ENCODE results near the gene KCNJ15. TPM values are rescaled to one million over a fixed set of nuclear protein-coding genes. Genes with fewer than 3 reads are reported as not detected.

KCNJ15 gene
- total RNA-seq, 2 experiments from 2014 or later, result not detected

DNA sequence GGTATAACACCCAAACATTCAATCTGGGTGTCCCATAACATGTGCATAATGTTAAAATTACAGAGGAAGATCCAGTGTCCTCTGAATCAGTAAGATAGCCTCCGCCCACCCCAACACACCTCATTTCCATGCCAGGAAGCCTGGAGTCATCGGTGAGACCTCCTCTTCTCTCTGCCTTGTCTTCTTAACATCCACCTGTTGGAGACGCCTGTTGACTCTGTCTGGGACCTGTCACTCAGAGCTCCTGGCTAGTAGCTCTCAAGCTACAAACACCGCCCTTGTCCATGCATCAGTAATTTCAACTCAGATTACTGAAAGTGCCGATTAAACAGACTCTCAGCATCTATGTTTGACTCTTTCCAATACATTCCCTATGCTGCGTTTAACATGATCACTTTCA is 27.4 kb downstream of the KCNJ15 start:
- CTCF ChIA-PET, result interaction anchor here (0.7 kb wide), 1 partner anchor 10 kb away, joined by 3 read pairs; no protein-coding TSS in a partner anchor
- Mint-ChIP-seq H3K27ac (no peak overlapping the region), H3K4me1 (no peaks in the 10 kb centered on the region), H3K9me3 (no peaks in the 10 kb centered on the region), H3K36me3 (ENCODE audit: low read depth) (no peaks in the 10 kb centered on the region), H3K4me3 (no peak overlapping the region), H3K27me3 (peaks cover 4% of the 10 kb centered on the region)
- POLR2A ChIA-PET, result no interaction called here
- DNase-seq, result no peak

DNA sequence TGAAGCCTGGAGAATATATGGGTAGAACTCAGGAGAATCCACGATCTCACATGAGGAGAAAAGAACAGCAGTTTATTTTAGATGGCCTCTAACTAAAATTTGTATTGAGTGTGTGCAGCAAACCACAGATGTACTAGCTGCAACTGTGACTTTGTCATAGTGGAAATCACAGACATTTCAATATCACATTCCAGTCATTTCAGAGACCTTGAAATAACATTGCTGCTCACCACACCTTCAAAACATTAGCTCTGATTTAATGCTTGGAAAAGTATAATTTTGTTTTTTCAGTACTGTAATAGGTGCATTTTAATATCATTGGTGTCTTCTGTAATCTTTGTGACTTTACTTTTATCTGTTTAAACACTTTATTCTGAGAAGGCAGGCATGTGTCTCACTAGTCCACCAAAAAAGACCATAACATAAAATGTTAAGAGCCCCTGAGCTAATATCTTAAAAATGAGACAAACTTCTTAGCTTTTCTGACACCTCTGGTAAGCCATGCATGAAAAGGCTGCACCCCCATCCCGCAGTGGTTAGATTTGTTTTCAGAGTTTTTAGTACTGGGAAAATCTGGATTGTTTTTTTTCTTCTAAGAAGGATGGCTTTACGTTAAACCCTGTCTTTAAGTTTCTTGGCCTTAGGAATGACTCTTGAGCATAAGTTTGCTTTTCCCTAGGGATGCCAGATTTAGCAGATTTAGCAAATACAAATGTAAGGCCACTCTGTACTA is 30.1 kb downstream of the KCNJ15 start:
- H3K27me3 Mint-ChIP-seq, result peaks cover 4% of the 10 kb centered on the region
- POLR2A ChIA-PET, result no interaction called here

DNA sequence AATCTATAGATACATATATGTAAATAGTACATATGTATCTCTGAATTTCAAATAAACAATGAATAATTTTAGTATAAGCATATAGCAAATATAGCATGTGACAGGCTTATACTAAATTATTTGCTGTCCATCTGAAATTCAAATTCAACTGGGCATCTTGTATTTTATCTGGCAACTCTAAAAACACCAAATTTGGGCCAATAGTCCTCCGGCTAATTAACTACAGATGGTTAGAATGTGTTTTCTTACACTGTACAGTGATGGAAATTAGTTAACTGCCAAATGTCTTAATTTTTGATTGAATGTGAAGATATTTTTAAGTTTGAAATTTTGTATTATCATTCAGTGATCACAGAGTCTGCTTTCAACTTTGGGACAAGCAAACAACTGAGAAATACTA is 30.7 kb downstream of the KCNJ15 start:
- Mint-ChIP-seq H3K9me3 (no peaks in the 10 kb centered on the region), H3K36me3 (ENCODE audit: low read depth) (no peaks in the 10 kb centered on the region), H3K4me1 (no peaks in the 10 kb centered on the region), H3K4me3 (no peak overlapping the region), H3K27me3 (peaks cover 4% of the 10 kb centered on the region), H3K27ac (no peak overlapping the region)
- ChIA-PET CTCF (no interaction called here), POLR2A (no interaction called here)
- no peak for DNase-seq

More for the DNA sequence above, 30.1 kb downstream of the KCNJ15 start:
- Mint-ChIP-seq H3K27ac (no peak overlapping the region), H3K9me3 (no peaks in the 10 kb centered on the region), H3K36me3 (ENCODE audit: low read depth) (no peaks in the 10 kb centered on the region), H3K4me3 (no peak overlapping the region), H3K4me1 (no peaks in the 10 kb centered on the region)
- no peak for DNase-seq
- CTCF ChIA-PET, result no interaction called here

DNA sequence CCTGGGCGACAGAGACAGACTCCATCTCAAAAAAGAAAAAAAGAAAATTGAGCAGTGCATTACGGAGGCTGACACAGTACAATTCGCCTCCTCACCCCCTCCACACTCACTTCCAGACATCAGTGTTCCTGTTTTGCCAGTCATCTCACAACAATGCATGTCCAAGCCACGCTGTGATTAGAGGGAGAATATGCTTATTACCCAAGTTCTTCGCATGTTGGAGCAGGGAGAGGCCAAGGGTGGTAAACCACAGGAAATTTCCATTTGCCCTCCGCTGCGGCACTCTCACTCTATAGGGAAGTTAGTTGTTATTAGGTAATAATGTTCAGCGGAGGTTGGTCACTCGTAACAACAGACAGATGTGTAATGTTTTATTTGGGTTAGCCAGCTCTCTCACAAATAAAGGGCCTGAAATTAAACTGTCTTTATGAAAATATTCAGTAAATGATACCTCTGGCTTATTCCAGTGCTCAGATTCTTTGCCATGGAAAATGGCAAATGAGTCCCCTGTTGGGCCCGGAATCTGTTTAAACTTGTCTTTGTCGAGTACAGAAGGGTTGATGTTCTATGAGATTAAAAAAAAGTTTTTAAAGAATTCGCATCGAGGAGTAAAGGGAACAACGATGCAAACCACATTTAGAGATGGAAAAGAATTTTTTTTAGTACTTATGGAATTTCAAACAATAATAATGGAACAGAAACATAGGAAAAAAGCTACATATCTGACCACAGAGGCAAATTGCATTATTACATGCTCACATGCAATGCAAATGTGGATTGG is 33.1 kb downstream of the KCNJ15 start:
- H3K27me3 Mint-ChIP-seq, result peaks cover 4% of the 10 kb centered on the region
- no peak overlapping the region for H3K4me3 Mint-ChIP-seq
- H3K4me1 Mint-ChIP-seq, result no peaks in the 10 kb centered on the region
- CTCF ChIA-PET, result interaction anchor here (0.8 kb wide), 1 partner anchor 8 kb away, joined by 3 read pairs; no protein-coding TSS in a partner anchor
- H3K9me3 Mint-ChIP-seq, result no peaks in the 10 kb centered on the region
- POLR2A ChIA-PET, result no interaction called here
- no peaks in the 10 kb centered on the region for H3K36me3 Mint-ChIP-seq (ENCODE audit: low read depth)
- no peak overlapping the region for H3K27ac Mint-ChIP-seq
- DNase-seq, result no peak

DNA sequence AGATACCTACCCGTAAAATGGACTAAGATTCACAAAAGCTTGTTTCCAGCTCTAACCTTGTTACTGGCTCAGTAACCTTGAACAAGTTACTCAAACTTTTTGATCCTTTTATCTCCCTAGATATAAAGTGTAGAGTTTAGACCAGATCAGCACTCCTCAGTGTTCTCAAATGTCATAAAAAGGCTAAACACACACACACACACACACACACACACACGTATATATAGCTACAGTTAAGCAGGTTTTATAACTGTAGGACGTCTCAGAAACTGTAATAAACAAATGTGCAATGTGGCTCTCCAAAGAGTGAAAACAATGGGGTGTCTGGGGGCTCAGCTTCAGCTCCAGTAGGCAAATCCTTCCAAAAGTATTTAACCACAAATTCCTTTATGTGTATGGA is 34.0 kb downstream of the KCNJ15 start:
- Mint-ChIP-seq H3K27ac (no peak overlapping the region), H3K27me3 (peaks cover 4% of the 10 kb centered on the region), H3K36me3 (ENCODE audit: low read depth) (no peaks in the 10 kb centered on the region), H3K4me1 (peaks cover 1% of the 10 kb centered on the region), H3K4me3 (no peak overlapping the region), H3K9me3 (no peaks in the 10 kb centered on the region)
- DNase-seq, result no peak
- CTCF ChIA-PET, result interaction anchor here (0.8 kb wide), 1 partner anchor 9 kb away, joined by 3 read pairs; no protein-coding TSS in a partner anchor
- POLR2A ChIA-PET, result no interaction called here

DNA sequence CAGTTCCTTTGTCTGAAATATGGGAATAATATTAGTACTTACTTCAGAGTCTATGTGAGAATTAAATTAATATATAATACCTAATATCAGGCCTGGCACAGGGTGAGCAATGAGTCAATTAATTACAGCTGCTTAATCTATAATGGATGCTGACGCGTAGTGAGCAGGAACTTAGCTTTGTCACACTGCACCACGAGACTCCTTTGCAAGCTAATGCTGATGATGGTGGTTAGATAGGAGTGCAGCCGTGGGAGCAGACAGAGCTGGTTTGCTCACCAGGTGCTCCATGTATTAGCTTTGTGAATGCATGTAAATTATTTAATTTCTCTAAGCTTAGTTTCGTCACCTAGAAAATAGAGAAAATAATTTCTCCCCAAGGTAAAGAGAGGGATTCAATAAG is 35.1 kb downstream of the KCNJ15 start:
- no peak for DNase-seq
- Mint-ChIP-seq H3K9me3 (no peaks in the 10 kb centered on the region), H3K4me3 (no peak overlapping the region), H3K4me1 (peaks cover 10% of the 10 kb centered on the region), H3K36me3 (ENCODE audit: low read depth) (no peaks in the 10 kb centered on the region), H3K27me3 (peaks cover 4% of the 10 kb centered on the region), H3K27ac (no peak overlapping the region)
- CTCF ChIA-PET, result no interaction called here
- POLR2A ChIA-PET, result no interaction called here

DNA sequence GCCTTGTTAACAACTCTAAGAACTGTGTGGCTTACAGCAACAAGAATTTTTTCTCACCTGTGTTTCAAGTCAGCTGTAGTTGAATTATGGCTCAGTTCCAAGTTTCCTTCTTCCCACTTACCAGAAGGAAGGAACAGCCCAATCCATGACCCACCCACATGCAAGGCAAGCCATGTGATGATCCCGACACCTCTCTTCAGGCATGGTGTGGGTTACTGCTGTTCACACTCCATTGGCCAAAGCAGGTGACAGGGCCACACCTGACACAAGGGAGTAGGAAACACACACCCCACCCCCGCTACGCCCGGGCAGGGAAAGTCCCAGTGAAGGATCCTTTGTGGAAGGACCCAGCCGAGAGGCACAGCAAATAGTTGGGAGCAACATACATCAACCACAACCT is 36.3 kb downstream of the KCNJ15 start:
- Mint-ChIP-seq H3K4me1 (peaks cover 10% of the 10 kb centered on the region), H3K27me3 (peaks cover 4% of the 10 kb centered on the region), H3K27ac (no peak overlapping the region), H3K36me3 (ENCODE audit: low read depth) (no peaks in the 10 kb centered on the region), H3K4me3 (no peak overlapping the region), H3K9me3 (no peaks in the 10 kb centered on the region)
- DNase-seq, result no peak
- ChIA-PET CTCF (interaction anchor here (0.6 kb wide), 1 partner anchor 34 kb away, joined by 3 read pairs; no protein-coding TSS in a partner anchor), POLR2A (no interaction called here)

DNA sequence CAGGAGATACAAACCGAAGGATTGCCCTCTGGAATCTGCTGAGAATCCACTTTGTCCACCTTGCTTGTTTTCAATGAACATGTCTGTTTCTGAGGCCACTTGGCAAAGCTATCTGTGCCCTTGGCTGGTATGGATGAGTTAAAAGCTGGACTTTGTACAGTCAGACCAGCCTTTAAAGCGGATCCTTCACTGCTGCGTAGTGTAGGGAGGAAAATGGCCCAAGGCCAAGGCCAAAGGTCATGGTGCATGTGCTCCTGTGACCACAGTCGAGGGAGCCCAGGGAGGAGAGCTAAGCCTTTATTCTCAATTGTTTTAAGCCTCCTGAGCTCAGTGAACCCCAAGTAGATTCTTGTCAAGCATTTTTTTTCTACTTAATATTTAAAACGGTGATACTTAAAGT is 37.0 kb downstream of the KCNJ15 start:
- no peak for DNase-seq
- Mint-ChIP-seq H3K36me3 (ENCODE audit: low read depth) (no peaks in the 10 kb centered on the region), H3K27ac (no peak overlapping the region), H3K4me3 (no peak overlapping the region), H3K27me3 (peaks cover 4% of the 10 kb centered on the region), H3K4me1 (peaks cover 10% of the 10 kb centered on the region), H3K9me3 (no peaks in the 10 kb centered on the region)
- CTCF ChIA-PET, result interaction anchor here (0.6 to 0.8 kb wide), 2 partner anchors 10 to 34 kb away, joined by 3 read pairs; no protein-coding TSS in a partner anchor
- POLR2A ChIA-PET, result interaction anchor here (0.7 kb wide), 1 partner anchor 55 kb away, joined by 5 read pairs; no protein-coding TSS in a partner anchor

DNA sequence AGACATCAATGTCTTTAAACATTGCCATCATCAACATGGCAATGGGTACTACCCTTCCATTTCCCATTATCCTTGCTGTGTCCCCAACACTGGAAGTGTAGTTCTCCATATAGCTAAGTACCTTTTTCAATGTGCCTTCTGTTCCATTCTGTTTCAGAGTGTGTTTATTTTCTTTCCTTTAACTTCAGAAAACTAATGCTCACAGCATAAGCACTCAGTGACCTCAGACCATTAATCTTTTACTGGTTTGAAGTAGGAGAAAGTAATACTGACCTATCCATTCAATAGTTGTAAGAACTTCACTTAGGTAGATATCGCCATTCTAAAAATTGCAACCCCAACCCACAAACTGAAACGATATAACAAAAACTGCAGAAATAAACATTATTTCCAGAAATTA is 37.8 kb downstream of the KCNJ15 start:
- CTCF ChIA-PET, result no interaction called here
- no peaks in the 10 kb centered on the region for H3K36me3 Mint-ChIP-seq (ENCODE audit: low read depth)
- POLR2A ChIA-PET, result interaction anchor here (0.7 kb wide), 1 partner anchor 55 kb away, joined by 5 read pairs; no protein-coding TSS in a partner anchor
- H3K9me3 Mint-ChIP-seq, result no peaks in the 10 kb centered on the region
- DNase-seq, result no peak
- no peak overlapping the region for H3K4me3 Mint-ChIP-seq
- no peak overlapping the region for H3K27ac Mint-ChIP-seq
- peaks cover 15% of the 10 kb centered on the region for H3K4me1 Mint-ChIP-seq
- H3K27me3 Mint-ChIP-seq, result peaks cover 4% of the 10 kb centered on the region

DNA sequence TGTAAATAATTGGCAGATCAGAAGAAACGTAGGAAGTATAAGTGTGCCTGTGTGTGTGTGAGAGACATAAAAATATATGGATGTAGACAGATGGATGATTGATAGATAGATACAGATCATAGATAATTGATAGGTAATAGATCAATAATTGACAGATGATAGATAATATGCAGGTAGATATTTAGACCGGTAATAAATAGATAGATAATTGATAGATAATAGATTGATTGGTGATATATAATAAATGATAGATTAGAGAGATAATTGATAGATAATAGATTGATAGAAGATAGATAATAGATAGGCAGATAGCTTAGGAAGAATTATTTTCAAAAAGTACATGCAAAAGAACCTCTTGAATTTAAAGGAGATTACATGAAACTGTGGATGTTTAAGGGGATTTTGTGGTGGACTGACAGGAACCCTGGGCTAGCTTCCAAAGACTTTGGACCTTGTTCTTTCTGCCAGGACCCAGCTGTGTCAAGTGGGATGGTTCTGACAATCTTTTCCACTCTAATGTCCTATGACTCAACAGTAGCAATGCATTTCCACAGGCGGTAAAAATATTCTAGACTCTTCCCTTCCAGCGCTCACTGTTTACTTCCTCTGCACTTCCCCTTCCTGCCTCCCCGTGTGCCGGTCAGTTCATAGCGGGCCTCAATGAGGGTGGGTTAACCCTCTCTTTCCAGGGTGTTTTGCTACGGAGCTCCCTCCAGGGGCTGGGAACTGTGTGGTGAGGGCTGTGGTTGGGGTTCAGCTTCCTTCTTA is 39.4 kb downstream of the KCNJ15 start:
- CTCF ChIA-PET, result interaction anchor here (1.1 kb wide), 1 partner anchor 19 kb away, joined by 3 read pairs; no protein-coding TSS in a partner anchor
- Mint-ChIP-seq H3K27me3 (peaks cover 3% of the 10 kb centered on the region), H3K9me3 (no peaks in the 10 kb centered on the region), H3K4me1 (peaks cover 29% of the 10 kb centered on the region), H3K4me3 (no peak overlapping the region), H3K36me3 (ENCODE audit: low read depth) (no peaks in the 10 kb centered on the region), H3K27ac (no peak overlapping the region)
- POLR2A ChIA-PET, result no interaction called here
- DNase-seq, result no peak

DNA sequence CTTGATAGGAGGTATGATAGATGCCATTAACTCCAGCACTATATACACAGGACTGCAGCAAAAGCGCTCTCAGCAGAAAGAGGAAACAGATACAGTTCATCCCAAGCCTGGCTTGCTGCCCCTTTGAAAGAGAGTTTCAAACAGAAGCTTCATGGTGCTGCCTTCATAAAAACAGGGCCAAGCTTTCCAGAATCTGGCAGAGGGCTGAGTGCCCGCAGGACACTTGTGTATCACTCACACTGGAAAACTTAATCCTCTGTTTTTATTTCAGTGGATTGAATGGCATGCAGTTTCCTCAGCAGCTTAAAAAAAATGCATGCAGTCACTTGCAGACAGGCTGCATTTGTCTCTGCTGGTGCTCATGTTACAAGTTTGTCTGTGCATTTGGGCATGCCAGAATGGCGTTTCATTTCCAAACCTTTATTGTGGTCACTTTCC is 40.4 kb downstream of the KCNJ15 start:
- Mint-ChIP-seq H3K27me3 (no peaks in the 10 kb centered on the region), H3K4me3 (no peak overlapping the region), H3K27ac (no peak overlapping the region), H3K36me3 (ENCODE audit: low read depth) (no peaks in the 10 kb centered on the region), H3K4me1 (peaks cover 38% of the 10 kb centered on the region), H3K9me3 (no peaks in the 10 kb centered on the region)
- ChIA-PET CTCF (interaction anchor here (1.1 kb wide), 1 partner anchor 20 kb away, joined by 3 read pairs; no protein-coding TSS in a partner anchor), POLR2A (no interaction called here)
- DNase-seq, result no peak

DNA sequence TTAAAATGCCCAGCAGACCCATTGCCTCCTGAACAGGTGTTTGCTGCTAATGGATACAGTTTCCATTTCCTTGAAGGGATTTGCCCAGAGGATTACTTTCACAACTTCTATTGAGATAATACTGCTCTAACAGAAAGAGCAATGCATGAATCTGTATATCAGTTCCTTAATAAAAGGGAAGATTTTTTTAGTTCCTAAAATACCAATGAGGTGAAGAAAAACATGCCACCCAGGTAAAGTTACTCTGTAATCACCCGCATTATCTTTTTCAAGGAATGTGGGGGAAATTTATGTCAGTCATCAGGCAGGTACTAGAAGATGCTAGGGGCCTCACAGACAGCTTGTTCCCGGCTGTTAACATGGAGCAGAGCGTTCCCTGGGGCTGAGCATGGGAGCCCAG is 41.1 kb downstream of the KCNJ15 start:
- Mint-ChIP-seq H3K27me3 (no peaks in the 10 kb centered on the region), H3K27ac (no peak overlapping the region), H3K4me1 (peaks cover 38% of the 10 kb centered on the region), H3K9me3 (no peaks in the 10 kb centered on the region), H3K36me3 (ENCODE audit: low read depth) (no peaks in the 10 kb centered on the region), H3K4me3 (no peak overlapping the region)
- no peak for DNase-seq
- CTCF ChIA-PET, result no interaction called here
- POLR2A ChIA-PET, result no interaction called here

DNA sequence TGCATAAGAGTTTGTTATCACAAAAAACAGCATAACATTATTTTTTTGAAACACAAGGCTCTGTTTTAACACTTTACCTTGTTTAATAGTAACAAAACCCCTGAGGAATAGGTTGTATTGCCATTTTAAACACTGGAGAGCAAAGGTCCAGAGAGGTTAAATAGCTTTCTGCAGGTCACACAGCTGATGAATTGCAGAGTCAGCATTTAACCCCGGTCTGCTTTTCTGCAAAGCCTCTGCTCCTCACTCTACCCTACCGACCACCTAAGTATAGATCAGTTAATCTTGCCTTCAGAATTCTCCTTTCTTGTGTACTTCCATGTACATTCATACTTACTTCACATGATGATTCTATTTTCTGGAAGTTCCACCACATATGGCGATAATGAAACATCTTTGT is 42.0 kb downstream of the KCNJ15 start:
- no peak overlapping the region for H3K4me3 Mint-ChIP-seq
- ChIA-PET POLR2A (no interaction called here), CTCF (no interaction called here)
- peaks cover 38% of the 10 kb centered on the region for H3K4me1 Mint-ChIP-seq
- no peak overlapping the region for H3K27ac Mint-ChIP-seq
- H3K9me3 Mint-ChIP-seq, result no peaks in the 10 kb centered on the region
- DNase-seq, result no peak
- no peaks in the 10 kb centered on the region for H3K36me3 Mint-ChIP-seq (ENCODE audit: low read depth)
- no peaks in the 10 kb centered on the region for H3K27me3 Mint-ChIP-seq

All from activated CD4-positive, alpha-beta T cell treated with anti-CD3 and anti-CD28 coated beads, Interleukin-2, amount 10 ng/mL, durations not matched to agents 7 days and 5 days (primary cell).